CD8-positive, alpha-beta memory T cell (primary cell): ENCODE measurements around the gene LST1. TPM values are rescaled to one million over a fixed set of nuclear protein-coding genes. Genes with fewer than 3 reads are reported as not detected.
A peak's percentile ranks its signal among the peaks of the same experiment; 100 is the strongest.

Experiments used
- CTCF ChIA-PET: fragments of 350-600 bp; sonication (Branson Sonifier 250); formaldehyde crosslinking; loops from one replicate; lab custom pipeline; 2021; ENCODE audit warnings: antibody characterized with exemption; lab: Charles Lee
- POLR2A ChIA-PET: fragments of 350-600 bp; sonication (Branson Sonifier 250); formaldehyde crosslinking; loops from one replicate; lab custom pipeline; 2021; ENCODE audit warnings: antibody characterized with exemption; lab: Charles Lee
- DNase-seq, 5 donors: peaks; one replicate each; pipeline versions ENCODE4 v3.0.0 to v3.0.0-alpha.2; 2020 to 2022; ENCODE audit warnings: mixed read lengths in 1 of 5
- H3K27ac ChIP-seq: one replicate; pipeline ENCODE4 v1.7.0; 2013; ENCODE audit warnings: low read depth, mild to moderate bottlenecking, low read length, moderate library complexity
- H3K27me3 ChIP-seq: 2 replicates; pipeline ENCODE4 v1.7.0; 2013; ENCODE audit warnings: low read length, mild to moderate bottlenecking; ENCODE audit not compliant: insufficient read depth, poor library complexity, severe bottlenecking
- H3K36me3 ChIP-seq: 2 replicates; pipeline ENCODE4 v1.7.0; 2013; ENCODE audit warnings: mild to moderate bottlenecking, low read length, moderate library complexity; ENCODE audit not compliant: insufficient read depth
- H3K4me1 ChIP-seq: 2 replicates; pipeline ENCODE4 v1.7.0; 2013; ENCODE audit warnings: mild to moderate bottlenecking, low read length, moderate library complexity; ENCODE audit not compliant: insufficient read depth
- H3K4me3 ChIP-seq: 2 replicates; pipeline ENCODE4 v1.7.0; 2013; ENCODE audit warnings: mild to moderate bottlenecking, low read length
- H3K9me3 ChIP-seq: 2 replicates; pipeline ENCODE4 v1.7.0; 2013; ENCODE audit warnings: mild to moderate bottlenecking, low read length
- H3K27ac Mint-ChIP-seq, 8 donors: one replicate each; pipeline ENCODE4 v1.8.0; 2020 to 2021; ENCODE audit warnings: mixed read lengths in 8 of 8, mild to moderate bottlenecking in 6 of 8, inconsistent platforms in 3 of 8, moderate library complexity in 3 of 8
- H3K27me3 Mint-ChIP-seq, 2 donors: one replicate each; pipeline ENCODE4 v1.8.0; 2020 to 2021; ENCODE audit warnings: mixed read lengths in 2 of 2, mild to moderate bottlenecking in 1 of 2, moderate library complexity in 1 of 2
- H3K36me3 Mint-ChIP-seq, 3 donors: one replicate each; pipeline ENCODE4 v1.8.0; 2020 to 2021; ENCODE audit warnings: mixed read lengths in 3 of 3, inconsistent platforms in 1 of 3, mild to moderate bottlenecking in 1 of 3
- H3K4me1 Mint-ChIP-seq, 3 donors: one replicate each; pipeline ENCODE4 v1.8.0; 2020 to 2021; ENCODE audit warnings: mixed read lengths in 3 of 3, inconsistent platforms in 1 of 3, mild to moderate bottlenecking in 1 of 3
- H3K4me3 Mint-ChIP-seq, 7 donors: one replicate each; pipeline ENCODE4 v1.8.0; 2020 to 2021; ENCODE audit warnings: mixed read lengths in 7 of 7, mild to moderate bottlenecking in 6 of 7, moderate library complexity in 4 of 7, inconsistent platforms in 2 of 7
- H3K9me3 Mint-ChIP-seq, 5 donors: one replicate each; pipeline ENCODE4 v1.8.0; 2020 to 2022; ENCODE audit warnings: mixed read lengths in 5 of 5, mild to moderate bottlenecking in 3 of 5, moderate library complexity in 2 of 5, inconsistent platforms in 1 of 5
- polyA plus RNA-seq: library from polyadenylated mRNA; unstranded; fragments of 300-500 nt; fragmentation: Illumina TruSeq; gene quantifications from one replicate; pipeline ENCODE4 v1.2.3, GENCODE V29; 2021
- total RNA-seq, 2 experiments: library from RNA; stranded (reverse); gene quantifications; one replicate each; pipeline ENCODE4 v1.2.3, GENCODE V29; 2021

The LST1 gene
- total and polyA plus RNA-seq, 3 experiments from 2014 or later = 22.0 to 49.6 (median 22.4) TPM

- DNase-seq = no peak
- Mint-ChIP-seq H3K27me3 (no peaks in the 10 kb centered on the region), H3K4me3 (peak overlapping the region; percentile 90 to 95 (median 91)), H3K4me1 (peaks cover 23 to 36% (median 27%) of the 10 kb centered on the region in 3 donors), H3K9me3 (no peaks in the 10 kb centered on the region), H3K27ac (peak overlapping the region; percentile 90 to 99 (median 96)), H3K36me3 (peaks cover 0 to 50% (median 22%) of the 10 kb centered on the region in 3 donors)
- ChIA-PET POLR2A (interaction anchor here (0.6 to 1.5 kb wide), 5 partner anchors 25 to 115 kb away, joined by 3 to 9 read pairs (median 5); partner anchors contain the start of gene BAG6), CTCF (interaction anchor here (1.4 to 2.4 kb wide), 4 partner anchors 12 to 71 kb away, joined by 4 to 15 read pairs (median 6); partner anchors contain the start of gene BAG6)
- no peak overlapping the region for H3K4me3 ChIP-seq
- no peaks in the 10 kb centered on the region for H3K27me3 ChIP-seq
- H3K36me3 ChIP-seq = peaks cover 37% of the 10 kb centered on the region
- peak overlapping the region; percentile 99 for H3K27ac ChIP-seq
- H3K4me1 ChIP-seq = peaks cover 17% of the 10 kb centered on the region
- no peaks in the 10 kb centered on the region for H3K9me3 ChIP-seq
Measured at GRCh38 chr6:31621991-31622390, 35.9 kb downstream of the LST1 start.

GRCh38 chr6:31622684-31623091, 36.6 kb downstream of the LST1 start:
- CTCF ChIA-PET = interaction anchor here (0.9 to 2.4 kb wide), 5 partner anchors 11 to 72 kb away, joined by 3 to 15 read pairs (median 4); partner anchors contain the start of gene BAG6
- POLR2A ChIA-PET = interaction anchor here (0.6 to 0.8 kb wide), 3 partner anchors 17 to 38 kb away, joined by 3 to 9 read pairs (median 3); partner anchors contain the start of gene C6orf47
- Mint-ChIP-seq H3K9me3 (no peaks in the 10 kb centered on the region), H3K4me3 (peak overlapping the region in 4 of 7 donors; percentile 33 to 91 (median 75)), H3K27ac (peak overlapping the region in 7 of 8 donors; percentile 39 to 99 (median 95)), H3K27me3 (no peaks in the 10 kb centered on the region), H3K36me3 (peaks cover 4 to 57% (median 26%) of the 10 kb centered on the region in 3 donors), H3K4me1 (peaks cover 22 to 41% (median 26%) of the 10 kb centered on the region in 3 donors)
- H3K4me3 ChIP-seq = no peak overlapping the region
- peaks cover 44% of the 10 kb centered on the region for H3K36me3 ChIP-seq
- no peaks in the 10 kb centered on the region for H3K27me3 ChIP-seq
- DNase-seq = no peak
- no peak overlapping the region for H3K27ac ChIP-seq
- H3K9me3 ChIP-seq = no peaks in the 10 kb centered on the region
- peaks cover 17% of the 10 kb centered on the region for H3K4me1 ChIP-seq

- H3K4me3 Mint-ChIP-seq = no peak overlapping the region
- peak overlapping the region in 3 of 8 donors; percentile 9 to 54 (median 26) for H3K27ac Mint-ChIP-seq
- peaks cover 22 to 42% (median 23%) of the 10 kb centered on the region in 3 donors for H3K4me1 Mint-ChIP-seq
- peaks cover 4 to 69% (median 33%) of the 10 kb centered on the region in 3 donors for H3K36me3 Mint-ChIP-seq
- H3K36me3 ChIP-seq = peaks cover 57% of the 10 kb centered on the region
- no peaks in the 10 kb centered on the region for H3K27me3 Mint-ChIP-seq
- DNase-seq = no peak
- H3K9me3 Mint-ChIP-seq = no peaks in the 10 kb centered on the region
- peaks cover 17% of the 10 kb centered on the region for H3K4me1 ChIP-seq
- ChIA-PET POLR2A (no interaction called here), CTCF (no interaction called here)
- no peaks in the 10 kb centered on the region for H3K9me3 ChIP-seq
- no peaks in the 10 kb centered on the region for H3K27me3 ChIP-seq
- H3K4me3 ChIP-seq = no peak overlapping the region
- no peak overlapping the region for H3K27ac ChIP-seq
Measured at GRCh38 chr6:31624070-31624469, 38.0 kb downstream of the LST1 start.

- POLR2A ChIA-PET = no interaction called here
Measured at GRCh38 chr6:31626952-31627351, 40.9 kb downstream of the LST1 start.

GRCh38 chr6:31627690-31628287, 41.7 kb downstream of the LST1 start:
- no peak for DNase-seq
- ChIA-PET POLR2A (no interaction called here), CTCF (no interaction called here)
- Histone ChIP-seq H3K4me1 (no peaks in the 10 kb centered on the region), H3K9me3 (no peaks in the 10 kb centered on the region), H3K4me3 (no peak overlapping the region), H3K27me3 (no peaks in the 10 kb centered on the region), H3K27ac (no peak overlapping the region), H3K36me3 (peaks cover 80% of the 10 kb centered on the region)
- H3K27me3 Mint-ChIP-seq = no peaks in the 10 kb centered on the region
- H3K4me1 Mint-ChIP-seq = peaks cover under 1 to 13% (median under 1%) of the 10 kb centered on the region in 3 donors
- peaks cover 9 to 91% (median 40%) of the 10 kb centered on the region in 3 donors for H3K36me3 Mint-ChIP-seq
- no peaks in the 10 kb centered on the region for H3K9me3 Mint-ChIP-seq
- peak overlapping the region in 1 of 8 donors; percentile 40 for H3K27ac Mint-ChIP-seq
- H3K4me3 Mint-ChIP-seq = peak overlapping the region in 1 of 7 donors; percentile 49

More at GRCh38 chr6:31626952-31627351, 40.9 kb downstream of the LST1 start:
- peaks cover 9 to 21% (median 9%) of the 10 kb centered on the region in 3 donors for H3K4me1 Mint-ChIP-seq
- peaks cover 9 to 91% (median 40%) of the 10 kb centered on the region in 3 donors for H3K36me3 Mint-ChIP-seq
- Histone ChIP-seq H3K4me1 (peaks cover 2% of the 10 kb centered on the region), H3K27ac (no peak overlapping the region), H3K9me3 (no peaks in the 10 kb centered on the region), H3K4me3 (no peak overlapping the region), H3K36me3 (peaks cover 79% of the 10 kb centered on the region), H3K27me3 (no peaks in the 10 kb centered on the region)
- H3K27me3 Mint-ChIP-seq = no peaks in the 10 kb centered on the region
- H3K9me3 Mint-ChIP-seq = no peaks in the 10 kb centered on the region
- CTCF ChIA-PET = no interaction called here
- DNase-seq = no peak
- H3K4me3 Mint-ChIP-seq = no peak overlapping the region
- peak overlapping the region in 2 of 8 donors; percentile 3 to 40 for H3K27ac Mint-ChIP-seq

GRCh38 chr6:31629014-31629413, 42.9 kb downstream of the LST1 start:
- Mint-ChIP-seq H3K9me3 (no peaks in the 10 kb centered on the region), H3K4me3 (no peak overlapping the region), H3K27me3 (no peaks in the 10 kb centered on the region), H3K4me1 (peaks cover 0 to 6% (median 0%) of the 10 kb centered on the region in 3 donors), H3K36me3 (peaks cover 9 to 95% (median 36%) of the 10 kb centered on the region in 3 donors), H3K27ac (peak overlapping the region in 2 of 8 donors; percentile 21 to 59)
- Histone ChIP-seq H3K9me3 (no peaks in the 10 kb centered on the region), H3K4me3 (no peak overlapping the region), H3K4me1 (no peaks in the 10 kb centered on the region), H3K27ac (no peak overlapping the region), H3K36me3 (peaks cover 76% of the 10 kb centered on the region), H3K27me3 (no peaks in the 10 kb centered on the region)
- POLR2A ChIA-PET = no interaction called here
- no peak for DNase-seq
- CTCF ChIA-PET = interaction anchor here (1.4 kb wide), 1 partner anchor 78 kb away, joined by 3 read pairs; no protein-coding TSS in a partner anchor

GRCh38 chr6:31630177-31630934, 44.3 kb downstream of the LST1 start:
- CTCF ChIA-PET = interaction anchor here (0.7 to 1.4 kb wide), 2 partner anchors 37 to 80 kb away, joined by 3 read pairs; partner anchors contain the start of gene NCR3

More at GRCh38 chr6:31630177-31630934, 44.3 kb downstream of the LST1 start:
- Histone ChIP-seq H3K4me1 (no peaks in the 10 kb centered on the region), H3K9me3 (no peaks in the 10 kb centered on the region), H3K36me3 (peaks cover 77% of the 10 kb centered on the region), H3K27me3 (no peaks in the 10 kb centered on the region), H3K27ac (no peak overlapping the region), H3K4me3 (no peak overlapping the region)
- no peaks in the 10 kb centered on the region for H3K27me3 Mint-ChIP-seq
- H3K4me1 Mint-ChIP-seq = peaks cover 0 to 6% (median 0%) of the 10 kb centered on the region in 3 donors
- no peak for DNase-seq
- no peak overlapping the region for H3K4me3 Mint-ChIP-seq
- peaks cover 9 to 96% (median 31%) of the 10 kb centered on the region in 3 donors for H3K36me3 Mint-ChIP-seq
- H3K27ac Mint-ChIP-seq = peak overlapping the region in 2 of 8 donors; percentile 47 to 93
- POLR2A ChIA-PET = interaction anchor here (1.2 kb wide), 1 partner anchor 34 kb away, joined by 3 read pairs; the partner anchor contains the start of gene GPANK1
- no peaks in the 10 kb centered on the region for H3K9me3 Mint-ChIP-seq
